DND-41 (cell line): ENCODE measurements around the gene PPP2R2B.

Experiments
- ATAC-seq: fragments of 200-7000 bp; cut with Tn5 transposase; 3 replicates; pipeline ENCODE4 v1.9.1; 2021; ENCODE audit warnings: low read depth; ENCODE audit not compliant: insufficient read depth
- DNase-seq: peaks from one replicate; pipeline ENCODE4 v3.0.0-alpha.2; 2020
- H2AFZ ChIP-seq: 2 replicates; pipeline ENCODE4 v1.6.0; 2012; ENCODE audit warnings: low read depth, low read length
- H3K27ac ChIP-seq: 2 replicates; pipeline ENCODE4 v1.5.1; 2012; ENCODE audit warnings: low read length, inconsistent platforms
- H3K27me3 ChIP-seq: fragments of 200-600 bp; sonication (generic); 2 replicates; pipeline ENCODE4 v1.6.0; 2012; ENCODE audit warnings: low read length, mild to moderate bottlenecking, inconsistent platforms; ENCODE audit not compliant: insufficient read depth, poor library complexity
- H3K36me3 ChIP-seq: 2 replicates; pipeline ENCODE4 v1.5.1; 2012; ENCODE audit warnings: low read length, inconsistent platforms; ENCODE audit not compliant: insufficient read depth
- H3K4me1 ChIP-seq: 2 replicates; pipeline ENCODE4 v1.5.1; 2012; ENCODE audit warnings: mild to moderate bottlenecking, low read length; ENCODE audit not compliant: insufficient read depth
- H3K4me2 ChIP-seq: 2 replicates; pipeline ENCODE4 v1.6.0; 2012; ENCODE audit warnings: mild to moderate bottlenecking, moderate library complexity, low read length, inconsistent platforms; ENCODE audit not compliant: insufficient read depth
- H3K4me3 ChIP-seq, 2 experiments: fragments of 200-600 bp in 1 of 2; shearing (Covaris generic) in 1 of 2; 2 replicates each; pipeline ENCODE4 v1.5.1; 2012 to 2016; ENCODE audit warnings: inconsistent platforms in 2 of 2, low read length in 2 of 2, mild to moderate bottlenecking in 2 of 2, low read depth in 1 of 2, moderate library complexity in 1 of 2
- H3K79me2 ChIP-seq: 2 replicates; pipeline ENCODE4 v1.6.0; 2012; ENCODE audit warnings: low read length, inconsistent platforms; ENCODE audit not compliant: insufficient read depth
- H3K9ac ChIP-seq: 2 replicates; pipeline ENCODE4 v1.6.0; 2012; ENCODE audit warnings: low read depth, mild to moderate bottlenecking, inconsistent platforms, low read length, moderate library complexity
- H3K9me3 ChIP-seq: 2 replicates; pipeline ENCODE4 v1.5.1; 2012; ENCODE audit warnings: low read length, moderate library complexity, mild to moderate bottlenecking, inconsistent platforms; ENCODE audit not compliant: insufficient read depth, severe bottlenecking
- H4K20me1 ChIP-seq: 2 replicates; pipeline ENCODE4 v1.6.0; 2012; ENCODE audit warnings: low read length; ENCODE audit not compliant: insufficient read depth
- EZH2 ChIP-seq: IDR thresholded peaks from 3 replicates; pipeline ENCODE4 v1.6.1; 2012; ENCODE audit warnings: borderline replicate concordance, low read depth, mild to moderate bottlenecking, moderate library complexity, low read length, inconsistent platforms; ENCODE audit not compliant: severe bottlenecking
- TF ChIP-seq, protein P1 (sequence below): IDR thresholded peaks from 2 replicates; pipeline ENCODE4 v1.5.1; 2012; ENCODE audit warnings: borderline replicate concordance, low read length, moderate library complexity, mild to moderate bottlenecking; ENCODE audit not compliant: poor library complexity, severe bottlenecking; ENCODE audit errors: extremely low read depth

PPP2R2B gene

DNA sequence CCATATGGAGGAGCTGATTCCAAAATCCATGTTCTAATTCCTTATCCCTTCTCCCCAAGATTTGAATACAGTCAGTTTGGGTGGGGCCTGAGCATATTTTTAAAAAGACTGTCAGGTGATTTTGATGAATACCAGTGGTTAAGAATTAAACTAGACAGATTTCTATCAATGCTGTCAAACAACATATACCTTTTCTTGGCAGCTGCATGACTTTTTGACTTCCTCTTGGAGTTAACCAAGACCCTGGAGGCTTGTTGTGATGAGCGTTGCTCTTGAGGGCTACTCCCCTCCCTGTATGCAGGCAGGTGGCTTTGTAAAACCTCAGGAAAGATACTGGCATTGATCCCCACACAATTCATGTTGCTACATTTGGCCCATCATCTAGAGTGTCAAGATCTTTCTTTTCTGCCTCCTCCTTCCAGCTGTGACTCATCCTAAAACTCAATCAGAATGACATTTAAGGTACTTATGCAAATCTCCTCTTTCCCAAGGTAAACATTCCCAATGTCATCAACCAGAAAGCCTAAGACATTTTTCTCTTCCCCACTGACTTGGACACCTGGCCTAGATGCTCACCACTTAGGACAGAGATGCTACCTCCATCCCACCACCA, 61.7 kb downstream of the PPP2R2B start:
- TF ChIP-seq, protein P1, sequence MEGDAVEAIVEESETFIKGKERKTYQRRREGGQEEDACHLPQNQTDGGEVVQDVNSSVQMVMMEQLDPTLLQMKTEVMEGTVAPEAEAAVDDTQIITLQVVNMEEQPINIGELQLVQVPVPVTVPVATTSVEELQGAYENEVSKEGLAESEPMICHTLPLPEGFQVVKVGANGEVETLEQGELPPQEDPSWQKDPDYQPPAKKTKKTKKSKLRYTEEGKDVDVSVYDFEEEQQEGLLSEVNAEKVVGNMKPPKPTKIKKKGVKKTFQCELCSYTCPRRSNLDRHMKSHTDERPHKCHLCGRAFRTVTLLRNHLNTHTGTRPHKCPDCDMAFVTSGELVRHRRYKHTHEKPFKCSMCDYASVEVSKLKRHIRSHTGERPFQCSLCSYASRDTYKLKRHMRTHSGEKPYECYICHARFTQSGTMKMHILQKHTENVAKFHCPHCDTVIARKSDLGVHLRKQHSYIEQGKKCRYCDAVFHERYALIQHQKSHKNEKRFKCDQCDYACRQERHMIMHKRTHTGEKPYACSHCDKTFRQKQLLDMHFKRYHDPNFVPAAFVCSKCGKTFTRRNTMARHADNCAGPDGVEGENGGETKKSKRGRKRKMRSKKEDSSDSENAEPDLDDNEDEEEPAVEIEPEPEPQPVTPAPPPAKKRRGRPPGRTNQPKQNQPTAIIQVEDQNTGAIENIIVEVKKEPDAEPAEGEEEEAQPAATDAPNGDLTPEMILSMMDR = no peak
- TF ChIP-seq EZH2 = no peak
- Histone ChIP-seq H4K20me1 (no peaks in the 10 kb centered on the region), H3K27me3 (no peaks in the 10 kb centered on the region), H2AFZ (no peak overlapping the region), H3K4me1 (no peaks in the 10 kb centered on the region), H3K4me3 (no peak overlapping the region), H3K4me2 (no peak overlapping the region), H3K27ac (no peak overlapping the region), H3K36me3 (no peaks in the 10 kb centered on the region), H3K9ac (no peak overlapping the region), H3K79me2 (no peaks in the 10 kb centered on the region), H3K9me3 (no peaks in the 10 kb centered on the region)
- DNase-seq = no peak
- ATAC-seq = no peak

DNA sequence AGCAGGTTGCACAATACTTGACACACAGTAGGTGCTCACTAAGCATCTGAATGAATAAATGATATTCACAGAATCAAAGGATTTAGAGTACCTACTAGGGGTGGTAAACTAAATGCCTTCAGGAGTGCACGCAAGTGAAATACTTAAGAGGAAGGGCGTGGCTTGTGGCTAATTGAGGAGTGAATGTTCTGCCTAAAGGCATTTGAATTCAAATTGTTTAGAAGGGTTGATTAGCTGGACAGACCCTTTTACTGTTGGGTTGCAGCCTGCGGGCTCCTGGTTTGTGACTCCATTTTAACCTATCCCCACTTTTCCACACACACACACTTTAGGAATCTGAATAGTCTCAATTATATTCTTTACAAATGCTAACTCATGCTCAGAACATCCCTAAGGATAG, 63.1 kb downstream of the PPP2R2B start:
- Histone ChIP-seq H3K79me2 (no peaks in the 10 kb centered on the region), H4K20me1 (no peaks in the 10 kb centered on the region), H3K9me3 (no peaks in the 10 kb centered on the region), H3K27me3 (no peaks in the 10 kb centered on the region), H3K4me3 (no peak overlapping the region), H3K9ac (no peak overlapping the region), H2AFZ (no peak overlapping the region), H3K27ac (no peak overlapping the region), H3K4me1 (no peaks in the 10 kb centered on the region), H3K36me3 (no peaks in the 10 kb centered on the region), H3K4me2 (no peak overlapping the region)
- DNase-seq (no peak), ATAC-seq (no peak)
- TF ChIP-seq, protein P1 = no peak
- no peak for TF ChIP-seq EZH2

DNA sequence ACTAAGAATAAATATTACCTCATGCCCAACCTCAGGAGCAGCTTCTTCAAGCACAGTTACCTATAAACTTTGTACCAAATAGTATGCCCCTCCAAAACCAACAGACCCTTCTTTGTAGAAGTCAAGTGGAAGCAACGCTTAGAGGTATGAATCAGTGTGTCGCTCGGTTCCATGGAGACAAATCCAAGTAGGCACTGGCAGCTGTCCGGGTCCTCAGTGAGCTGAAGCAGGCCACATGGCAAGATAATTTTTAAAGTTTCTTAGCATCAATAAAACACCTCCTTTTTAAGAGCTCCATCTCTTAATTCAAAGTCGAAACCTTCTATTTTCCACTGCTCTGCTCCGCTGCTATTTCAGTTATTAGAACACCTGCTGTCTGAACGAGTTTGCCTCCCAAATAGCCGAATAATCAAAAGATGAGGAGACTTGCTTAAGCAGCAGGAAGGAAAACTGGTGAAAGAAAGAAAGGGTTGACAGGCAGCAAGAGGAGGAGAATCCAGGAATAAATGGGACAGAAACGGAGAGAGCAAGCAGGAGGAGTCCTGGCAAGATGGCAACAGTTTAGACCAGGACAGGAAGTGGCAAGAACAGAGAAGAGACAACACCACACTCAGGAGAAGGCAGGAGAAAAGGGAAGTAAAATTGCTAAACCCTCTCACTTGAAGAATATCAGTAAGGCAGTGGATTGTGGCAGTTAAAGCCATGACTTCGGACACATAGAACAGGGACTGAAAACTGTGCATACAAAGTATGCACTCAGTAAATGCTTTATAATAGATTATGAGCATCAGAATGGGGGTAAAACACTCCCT, 65.0 kb downstream of the PPP2R2B start:
- DNase-seq (no peak), ATAC-seq (no peak)
- Histone ChIP-seq H3K4me3 (no peak overlapping the region), H3K27me3 (no peaks in the 10 kb centered on the region), H3K4me2 (no peak overlapping the region), H3K4me1 (no peaks in the 10 kb centered on the region), H3K79me2 (no peaks in the 10 kb centered on the region), H3K27ac (no peak overlapping the region), H4K20me1 (no peaks in the 10 kb centered on the region), H3K9me3 (no peaks in the 10 kb centered on the region), H3K36me3 (no peaks in the 10 kb centered on the region), H2AFZ (no peak overlapping the region), H3K9ac (no peak overlapping the region)
- TF ChIP-seq, protein P1 = no peak
